HepG2 (cell line): Measurements from ENCODE around the gene TTLL1. TPM values are rescaled to one million over a fixed set of nuclear protein-coding genes. Genes with fewer than 3 reads are reported as not detected.

ENCODE experiments used
- ATAD3A ChIP-seq: sonication (generic); formaldehyde crosslinking; IDR thresholded peaks from 2 replicates; pipeline ENCODE4 v1.4.0; 2020; ENCODE audit warnings: missing genetic modification reagents
- BHLHE40 ChIP-seq: IDR thresholded peaks from 2 replicates; pipeline ENCODE4 v1.6.1; 2011; ENCODE audit warnings: low read length, improper control_type of control experiment
- PTBP1 ChIP-seq: fragments of 200-400 bp; formaldehyde crosslinking; IDR thresholded peaks from 2 replicates; pipeline ENCODE4 v1.6.1; 2018; ENCODE audit warnings: low read length, low read depth; ENCODE audit not compliant: poor library complexity, severe bottlenecking
- SMARCC2 ChIP-seq: fragments of 450-650 bp; IDR thresholded peaks from 2 replicates; pipeline ENCODE4 v1.6.1; 2017; ENCODE audit warnings: antibody characterized with exemption, mild to moderate bottlenecking
- SOX6 ChIP-seq, 2 experiments: fragments of 450-650 bp in 1 of 2; sonication (generic) in 1 of 2; formaldehyde crosslinking in 1 of 2; IDR thresholded peaks; 2 replicates each; pipeline versions ENCODE4 v1.4.0 to v1.6.1; 2017 to 2020; ENCODE audit warnings: antibody characterized with exemption in 1 of 2, mild to moderate bottlenecking in 1 of 2, missing genetic modification reagents in 1 of 2
- TEAD2 ChIP-seq: sonication (generic); formaldehyde crosslinking; IDR thresholded peaks from 2 replicates; pipeline ENCODE4 v1.9.0; 2021; ENCODE audit warnings: missing genetic modification reagents
- THAP11 ChIP-seq: IDR thresholded peaks from 2 replicates; pipeline ENCODE4 v1.6.1; 2016; ENCODE audit warnings: missing biosample characterization, missing genetic modification reagents
- ZKSCAN1 ChIP-seq: fragments of 150-350 bp; IDR thresholded peaks from 2 replicates; pipeline ENCODE4 v1.6.1; 2014; ENCODE audit warnings: low read length
- ZNF292 ChIP-seq: sonication (generic); formaldehyde crosslinking; IDR thresholded peaks from 2 replicates; pipeline ENCODE4 v1.8.1; 2022; ENCODE audit warnings: mild to moderate bottlenecking, low read depth, missing genetic modification reagents, borderline replicate concordance
- ZNF460 ChIP-seq: sonication (generic); formaldehyde crosslinking; IDR thresholded peaks from 2 replicates; pipeline ENCODE4 v1.5.1; 2020; ENCODE audit warnings: missing genetic modification reagents, mild to moderate bottlenecking, borderline replicate concordance
- ZNF501 ChIP-seq: sonication (generic); formaldehyde crosslinking; IDR thresholded peaks from 2 replicates; pipeline ENCODE4 v1.5.1; 2020; ENCODE audit warnings: mild to moderate bottlenecking, moderate library complexity, missing genetic modification reagents
- ZNF570 ChIP-seq: sonication (generic); formaldehyde crosslinking; IDR thresholded peaks from 2 replicates; pipeline ENCODE4 v1.4.0; 2020; ENCODE audit warnings: mild to moderate bottlenecking, missing genetic modification reagents, borderline replicate concordance
- ZNF768 ChIP-seq: sonication (generic); formaldehyde crosslinking; IDR thresholded peaks from 2 replicates; pipeline ENCODE4 v1.4.0; 2020; ENCODE audit warnings: missing genetic modification reagents
- ZSCAN29 ChIP-seq: sonication (generic); formaldehyde crosslinking; conservative IDR thresholded peaks from 2 replicates; pipeline ENCODE4 v1.4.0; 2020; ENCODE audit warnings: mild to moderate bottlenecking, missing genetic modification reagents
- ZSCAN30 ChIP-seq: sonication (generic); formaldehyde crosslinking; IDR thresholded peaks from 2 replicates; pipeline ENCODE4 v1.5.0; 2020; ENCODE audit warnings: mild to moderate bottlenecking, missing genetic modification reagents
- polyA plus RNA-seq, 8 experiments: library from polyadenylated mRNA; depleted of rRNA in 3 of 8; stranded (reverse) in 7 of 8; unstranded in 1 of 8; fragments of >200 nt; fragmentation: Illumina TruSeq in 4 of 8; extraction: Trizol in 4 of 8; gene quantifications; 2 replicates each; pipeline versions ENCODE4 v1.2.1 to v1.2.3, GENCODE V29; 2011 to 2016; ENCODE audit warnings: low read depth in 4 of 8, missing spikeins in 1 of 8, mixed read lengths in 1 of 8; ENCODE audit not compliant: insufficient read depth in 1 of 8
- total RNA-seq, 5 experiments: library from RNA; depleted of rRNA; stranded (reverse); fragments of >200 nt; fragmentation: Illumina TruSeq; extraction: Trizol; gene quantifications; 2 replicates each; pipeline ENCODE4 v1.2.3, GENCODE V29; 2016; ENCODE audit warnings: low read depth in 1 of 5
- TF ChIP-seq, protein P1 (sequence below): sonication (generic); formaldehyde crosslinking; IDR thresholded peaks from 2 replicates; pipeline ENCODE4 v1.9.0; 2021; ENCODE audit warnings: missing genetic modification reagents, mild to moderate bottlenecking, borderline replicate concordance
- TF ChIP-seq, protein P2 (sequence below), 2 experiments: IDR thresholded peaks; 2 replicates each; pipeline ENCODE4 v1.6.1; 2011 to 2012; ENCODE audit warnings: low read length in 2 of 2, borderline replicate concordance in 1 of 2, low read depth in 1 of 2, mild to moderate bottlenecking in 1 of 2, moderate library complexity in 1 of 2
- TF ChIP-seq, protein P3 (sequence below): fragments of 450-650 bp; IDR thresholded peaks from 2 replicates; pipeline ENCODE4 v1.6.1; 2016
- TF ChIP-seq, protein P4 (sequence below): sonication (generic); formaldehyde crosslinking; IDR thresholded peaks from 2 replicates; pipeline ENCODE4 v1.4.0; 2020; ENCODE audit warnings: mild to moderate bottlenecking, missing genetic modification reagents
- TF ChIP-seq, protein P5 (sequence below): sonication (generic); formaldehyde crosslinking; IDR thresholded peaks from 2 replicates; pipeline ENCODE4 v1.8.0; 2022; ENCODE audit warnings: mild to moderate bottlenecking, missing genetic modification reagents; ENCODE audit not compliant: insufficient replicate concordance

TTLL1 gene
- total and polyA plus RNA-seq, 2 of the 13 experiments (the other 11 are each of a cell fraction or from before 2014, with no cell fraction given), result 1.6 to 5.3 TPM

DNA sequence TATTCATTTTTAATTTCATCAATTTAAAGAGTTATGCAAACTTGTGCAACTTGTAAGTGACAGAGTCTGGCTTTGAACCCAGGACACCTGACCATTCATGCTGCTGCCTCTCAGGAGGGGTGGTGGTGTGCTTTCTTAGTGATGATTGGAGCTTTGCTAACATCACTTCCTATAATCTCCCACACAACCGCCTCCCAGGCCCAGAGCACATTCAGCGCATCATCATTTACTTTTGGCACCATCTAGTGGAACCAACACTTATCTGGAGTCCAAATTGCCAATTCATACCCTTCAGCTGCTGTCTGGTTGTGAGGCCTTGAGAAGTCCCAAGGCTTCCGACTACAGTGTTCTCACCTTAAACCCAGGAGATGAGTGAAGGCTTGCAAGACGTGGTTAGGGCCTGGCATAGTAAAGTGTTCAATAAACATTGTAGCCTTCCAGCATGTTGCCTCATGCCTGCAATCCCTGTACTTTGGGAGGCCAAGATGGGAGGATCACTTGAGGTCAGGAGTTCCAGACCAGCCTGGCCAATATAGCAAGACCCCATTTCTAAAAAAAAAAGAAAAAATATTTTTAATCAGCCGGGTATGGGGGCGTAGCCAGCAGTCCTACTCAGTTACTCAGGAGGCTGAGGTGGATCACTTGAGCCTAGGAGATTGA is 1.1 kb upstream of the TTLL1 start (continued):
- TF ChIP-seq, protein P1, sequence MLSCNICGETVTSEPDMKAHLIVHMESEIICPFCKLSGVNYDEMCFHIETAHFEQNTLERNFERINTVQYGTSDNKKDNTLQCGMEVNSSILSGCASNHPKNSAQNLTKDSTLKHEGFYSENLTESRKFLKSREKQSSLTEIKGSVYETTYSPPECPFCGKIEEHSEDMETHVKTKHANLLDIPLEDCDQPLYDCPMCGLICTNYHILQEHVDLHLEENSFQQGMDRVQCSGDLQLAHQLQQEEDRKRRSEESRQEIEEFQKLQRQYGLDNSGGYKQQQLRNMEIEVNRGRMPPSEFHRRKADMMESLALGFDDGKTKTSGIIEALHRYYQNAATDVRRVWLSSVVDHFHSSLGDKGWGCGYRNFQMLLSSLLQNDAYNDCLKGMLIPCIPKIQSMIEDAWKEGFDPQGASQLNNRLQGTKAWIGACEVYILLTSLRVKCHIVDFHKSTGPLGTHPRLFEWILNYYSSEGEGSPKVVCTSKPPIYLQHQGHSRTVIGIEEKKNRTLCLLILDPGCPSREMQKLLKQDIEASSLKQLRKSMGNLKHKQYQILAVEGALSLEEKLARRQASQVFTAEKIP (CRISPR knock-in tag), result no peak
- TF ChIP-seq ZNF768 (CRISPR knock-in tag), result no peak
- no peak for TF ChIP-seq ZKSCAN1
- TF ChIP-seq ZNF570 (CRISPR knock-in tag), result no peak
- no peak for TF ChIP-seq ATAD3A (CRISPR knock-in tag)
- TF ChIP-seq ZNF501 (CRISPR knock-in tag), result no peak
- TF ChIP-seq SOX6 (IDR thresholded peaks at IDR 0.05), result no peak
- TF ChIP-seq SOX6 (CRISPR knock-in tag; IDR thresholded peaks at IDR 0.05), result no peak
- no peak for TF ChIP-seq SMARCC2
- TF ChIP-seq, protein P2, sequence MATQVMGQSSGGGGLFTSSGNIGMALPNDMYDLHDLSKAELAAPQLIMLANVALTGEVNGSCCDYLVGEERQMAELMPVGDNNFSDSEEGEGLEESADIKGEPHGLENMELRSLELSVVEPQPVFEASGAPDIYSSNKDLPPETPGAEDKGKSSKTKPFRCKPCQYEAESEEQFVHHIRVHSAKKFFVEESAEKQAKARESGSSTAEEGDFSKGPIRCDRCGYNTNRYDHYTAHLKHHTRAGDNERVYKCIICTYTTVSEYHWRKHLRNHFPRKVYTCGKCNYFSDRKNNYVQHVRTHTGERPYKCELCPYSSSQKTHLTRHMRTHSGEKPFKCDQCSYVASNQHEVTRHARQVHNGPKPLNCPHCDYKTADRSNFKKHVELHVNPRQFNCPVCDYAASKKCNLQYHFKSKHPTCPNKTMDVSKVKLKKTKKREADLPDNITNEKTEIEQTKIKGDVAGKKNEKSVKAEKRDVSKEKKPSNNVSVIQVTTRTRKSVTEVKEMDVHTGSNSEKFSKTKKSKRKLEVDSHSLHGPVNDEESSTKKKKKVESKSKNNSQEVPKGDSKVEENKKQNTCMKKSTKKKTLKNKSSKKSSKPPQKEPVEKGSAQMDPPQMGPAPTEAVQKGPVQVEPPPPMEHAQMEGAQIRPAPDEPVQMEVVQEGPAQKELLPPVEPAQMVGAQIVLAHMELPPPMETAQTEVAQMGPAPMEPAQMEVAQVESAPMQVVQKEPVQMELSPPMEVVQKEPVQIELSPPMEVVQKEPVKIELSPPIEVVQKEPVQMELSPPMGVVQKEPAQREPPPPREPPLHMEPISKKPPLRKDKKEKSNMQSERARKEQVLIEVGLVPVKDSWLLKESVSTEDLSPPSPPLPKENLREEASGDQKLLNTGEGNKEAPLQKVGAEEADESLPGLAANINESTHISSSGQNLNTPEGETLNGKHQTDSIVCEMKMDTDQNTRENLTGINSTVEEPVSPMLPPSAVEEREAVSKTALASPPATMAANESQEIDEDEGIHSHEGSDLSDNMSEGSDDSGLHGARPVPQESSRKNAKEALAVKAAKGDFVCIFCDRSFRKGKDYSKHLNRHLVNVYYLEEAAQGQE (IDR thresholded peaks at IDR 0.05; ENCODE audit: borderline replicate concordance in 1 of 2, low read depth in 1 of 2, low read length in 2 of 2), result no peak
- TF ChIP-seq PTBP1, result no peak
- no peak for TF ChIP-seq ZSCAN30 (CRISPR knock-in tag)
- no peak for TF ChIP-seq TEAD2 (CRISPR knock-in tag)
- TF ChIP-seq, protein P3, sequence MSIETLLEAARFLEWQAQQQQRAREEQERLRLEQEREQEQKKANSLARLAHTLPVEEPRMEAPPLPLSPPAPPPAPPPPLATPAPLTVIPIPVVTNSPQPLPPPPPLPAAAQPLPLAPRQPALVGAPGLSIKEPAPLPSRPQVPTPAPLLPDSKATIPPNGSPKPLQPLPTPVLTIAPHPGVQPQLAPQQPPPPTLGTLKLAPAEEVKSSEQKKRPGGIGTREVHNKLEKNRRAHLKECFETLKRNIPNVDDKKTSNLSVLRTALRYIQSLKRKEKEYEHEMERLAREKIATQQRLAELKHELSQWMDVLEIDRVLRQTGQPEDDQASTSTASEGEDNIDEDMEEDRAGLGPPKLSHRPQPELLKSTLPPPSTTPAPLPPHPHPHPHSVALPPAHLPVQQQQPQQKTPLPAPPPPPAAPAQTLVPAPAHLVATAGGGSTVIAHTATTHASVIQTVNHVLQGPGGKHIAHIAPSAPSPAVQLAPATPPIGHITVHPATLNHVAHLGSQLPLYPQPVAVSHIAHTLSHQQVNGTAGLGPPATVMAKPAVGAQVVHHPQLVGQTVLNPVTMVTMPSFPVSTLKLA, result no peak
- TF ChIP-seq BHLHE40, result no peak
- no peak for TF ChIP-seq ZNF292
- TF ChIP-seq THAP11 (CRISPR knock-in tag), result no peak
- no peak for TF ChIP-seq ZSCAN29 (CRISPR knock-in tag)
- TF ChIP-seq, protein P4, sequence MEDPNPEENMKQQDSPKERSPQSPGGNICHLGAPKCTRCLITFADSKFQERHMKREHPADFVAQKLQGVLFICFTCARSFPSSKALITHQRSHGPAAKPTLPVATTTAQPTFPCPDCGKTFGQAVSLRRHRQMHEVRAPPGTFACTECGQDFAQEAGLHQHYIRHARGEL (CRISPR knock-in tag), result no peak
- TF ChIP-seq, protein P5, sequence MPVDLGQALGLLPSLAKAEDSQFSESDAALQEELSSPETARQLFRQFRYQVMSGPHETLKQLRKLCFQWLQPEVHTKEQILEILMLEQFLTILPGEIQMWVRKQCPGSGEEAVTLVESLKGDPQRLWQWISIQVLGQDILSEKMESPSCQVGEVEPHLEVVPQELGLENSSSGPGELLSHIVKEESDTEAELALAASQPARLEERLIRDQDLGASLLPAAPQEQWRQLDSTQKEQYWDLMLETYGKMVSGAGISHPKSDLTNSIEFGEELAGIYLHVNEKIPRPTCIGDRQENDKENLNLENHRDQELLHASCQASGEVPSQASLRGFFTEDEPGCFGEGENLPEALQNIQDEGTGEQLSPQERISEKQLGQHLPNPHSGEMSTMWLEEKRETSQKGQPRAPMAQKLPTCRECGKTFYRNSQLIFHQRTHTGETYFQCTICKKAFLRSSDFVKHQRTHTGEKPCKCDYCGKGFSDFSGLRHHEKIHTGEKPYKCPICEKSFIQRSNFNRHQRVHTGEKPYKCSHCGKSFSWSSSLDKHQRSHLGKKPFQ (CRISPR knock-in tag), result no peak
- TF ChIP-seq ZNF460 (CRISPR knock-in tag), result no peak
